ENCODE data around the gene CXCL3.

DNA sequence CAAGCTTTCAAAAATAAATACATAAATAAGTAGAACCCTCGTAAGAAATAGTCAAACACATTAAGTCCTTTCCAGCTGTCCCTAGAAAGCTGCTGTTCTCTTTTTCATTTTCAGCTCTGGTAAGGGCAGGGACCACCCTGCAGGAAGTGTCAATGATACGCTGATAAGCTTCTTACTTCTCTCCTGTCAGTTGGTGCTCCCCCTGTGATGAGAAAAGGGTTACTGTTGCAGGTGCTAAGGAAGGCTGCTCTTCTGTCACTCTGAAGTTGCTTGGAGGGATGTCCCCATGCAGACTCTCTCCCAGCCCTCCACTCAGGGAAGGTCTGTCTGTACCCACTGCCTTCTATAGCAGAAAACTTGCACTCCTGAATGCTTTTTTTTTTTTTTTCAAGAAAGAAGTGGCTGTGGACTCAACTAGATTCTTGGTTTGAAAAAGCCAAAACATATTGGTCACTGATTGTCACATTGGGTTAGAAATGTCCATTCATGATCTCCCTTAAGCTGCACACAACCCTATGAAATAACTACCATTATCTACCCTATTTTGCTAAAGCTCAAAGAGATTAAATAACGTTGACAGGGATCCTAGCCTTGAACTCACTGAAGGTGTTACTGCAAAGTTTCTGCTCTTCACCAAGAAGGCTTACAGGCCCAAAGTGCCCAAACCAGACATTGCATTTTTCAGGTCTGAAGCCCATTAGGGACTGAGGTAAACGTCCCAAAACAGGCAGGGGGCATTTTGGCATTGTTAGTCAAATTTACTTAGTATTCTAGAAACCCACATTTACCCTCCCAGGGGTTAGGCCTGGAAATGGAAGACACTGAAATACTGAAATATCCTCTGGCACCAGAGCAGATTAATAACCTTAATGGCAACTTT lies 1.2 kb downstream of the CXCL3 start:
- TF ChIP-seq CTCF (conservative IDR thresholded peaks at IDR 0.05 in 1 of 2, IDR thresholded peaks at IDR 0.05 in 1 of 2; ENCODE audit: extremely low read depth in 1 of 2, insufficient read depth in 1 of 2, low read depth in 1 of 2, low read length in 2 of 2): no peak
- no peak for TF ChIP-seq EZH2 (IDR thresholded peaks at IDR 0.05; ENCODE audit: borderline replicate concordance, low read length)
